Liver (tissue), 3 donors: ENCODE data around the gene MPC1.

Experiments
- EGR1 ChIP-seq, 2 donors: IDR thresholded peaks; 2 replicates each; pipeline ENCODE4 v1.6.1; 2016 to 2018; ENCODE audit warnings: antibody characterized with exemption in 2 of 2, low read depth in 2 of 2
- GABPA ChIP-seq, 2 donors: IDR thresholded peaks in 1 of 2; conservative IDR thresholded peaks in 1 of 2; 2 replicates each; pipeline ENCODE4 v1.6.1; 2016; ENCODE audit warnings: antibody characterized with exemption in 2 of 2, mild to moderate bottlenecking in 1 of 2, moderate library complexity in 1 of 2
- JUND ChIP-seq, 2 donors: IDR thresholded peaks; 2 replicates each; pipeline ENCODE4 v1.6.1; 2016; ENCODE audit warnings: antibody characterized with exemption in 2 of 2
- NR2F2 ChIP-seq: IDR thresholded peaks from 2 replicates; pipeline ENCODE4 v1.6.1; 2016; ENCODE audit warnings: antibody characterized with exemption
- RAD21 ChIP-seq, 2 donors: IDR thresholded peaks; 2 replicates each; pipeline ENCODE4 v1.6.1; 2016; ENCODE audit warnings: antibody characterized with exemption in 2 of 2, mild to moderate bottlenecking in 2 of 2
- SP1 ChIP-seq: IDR thresholded peaks from 2 replicates; pipeline ENCODE4 v1.6.1; 2018; ENCODE audit warnings: antibody characterized with exemption, mild to moderate bottlenecking
- TAF1 ChIP-seq: conservative IDR thresholded peaks from 2 replicates; pipeline ENCODE4 v1.6.1; 2016; ENCODE audit warnings: antibody characterized with exemption, mild to moderate bottlenecking
- TF ChIP-seq, protein P1 (sequence below): fragments of 150-350 bp; IDR thresholded peaks from 2 replicates; pipeline ENCODE4 v1.5.1; 2017; ENCODE audit warnings: improper control_type of control experiment, low read depth, low read length; ENCODE audit not compliant: missing input control
- TF ChIP-seq, protein P2 (sequence below): IDR thresholded peaks from 2 replicates; pipeline ENCODE4 v1.6.1; 2016; ENCODE audit warnings: antibody characterized with exemption
- TF ChIP-seq, protein P3 (sequence below): IDR thresholded peaks from 2 replicates; pipeline ENCODE4 v1.6.1; 2016; ENCODE audit warnings: antibody characterized with exemption, mild to moderate bottlenecking
- TF ChIP-seq, protein P4 (sequence below): IDR thresholded peaks from 2 replicates; pipeline ENCODE4 v1.6.1; 2016; ENCODE audit warnings: antibody characterized with exemption
- donor health status: healthy.
- donor health status: healthy.

DNA sequence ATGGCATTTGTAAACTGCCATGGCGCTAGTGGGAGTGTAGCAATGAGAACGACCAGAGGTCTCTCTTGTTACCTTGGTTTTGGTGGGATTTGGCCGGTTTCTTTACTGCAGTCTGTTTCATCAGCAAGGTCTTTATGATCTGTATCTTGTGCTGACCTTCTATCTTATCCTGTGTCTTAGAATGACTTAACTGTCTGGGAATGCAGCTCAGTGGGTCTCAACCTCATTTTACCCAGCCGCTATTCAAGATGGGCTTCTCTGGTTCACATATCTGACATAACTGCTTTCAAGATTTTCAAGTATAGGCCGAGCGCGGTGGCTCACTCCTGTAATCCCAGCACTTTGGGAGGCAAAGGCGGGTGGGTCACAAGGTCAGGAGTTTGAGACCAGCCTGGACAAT lies 38.5 kb downstream of the MPC1 start:
- TF ChIP-seq, protein P1, sequence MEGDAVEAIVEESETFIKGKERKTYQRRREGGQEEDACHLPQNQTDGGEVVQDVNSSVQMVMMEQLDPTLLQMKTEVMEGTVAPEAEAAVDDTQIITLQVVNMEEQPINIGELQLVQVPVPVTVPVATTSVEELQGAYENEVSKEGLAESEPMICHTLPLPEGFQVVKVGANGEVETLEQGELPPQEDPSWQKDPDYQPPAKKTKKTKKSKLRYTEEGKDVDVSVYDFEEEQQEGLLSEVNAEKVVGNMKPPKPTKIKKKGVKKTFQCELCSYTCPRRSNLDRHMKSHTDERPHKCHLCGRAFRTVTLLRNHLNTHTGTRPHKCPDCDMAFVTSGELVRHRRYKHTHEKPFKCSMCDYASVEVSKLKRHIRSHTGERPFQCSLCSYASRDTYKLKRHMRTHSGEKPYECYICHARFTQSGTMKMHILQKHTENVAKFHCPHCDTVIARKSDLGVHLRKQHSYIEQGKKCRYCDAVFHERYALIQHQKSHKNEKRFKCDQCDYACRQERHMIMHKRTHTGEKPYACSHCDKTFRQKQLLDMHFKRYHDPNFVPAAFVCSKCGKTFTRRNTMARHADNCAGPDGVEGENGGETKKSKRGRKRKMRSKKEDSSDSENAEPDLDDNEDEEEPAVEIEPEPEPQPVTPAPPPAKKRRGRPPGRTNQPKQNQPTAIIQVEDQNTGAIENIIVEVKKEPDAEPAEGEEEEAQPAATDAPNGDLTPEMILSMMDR = no peak
- TF ChIP-seq EGR1 (IDR thresholded peaks at IDR 0.05; ENCODE audit: low read depth in 2 of 2) = no peak
- no peak for TF ChIP-seq TAF1
- TF ChIP-seq NR2F2 = no peak
- no peak for TF ChIP-seq RAD21 (IDR thresholded peaks at IDR 0.05)
- TF ChIP-seq, protein P2, sequence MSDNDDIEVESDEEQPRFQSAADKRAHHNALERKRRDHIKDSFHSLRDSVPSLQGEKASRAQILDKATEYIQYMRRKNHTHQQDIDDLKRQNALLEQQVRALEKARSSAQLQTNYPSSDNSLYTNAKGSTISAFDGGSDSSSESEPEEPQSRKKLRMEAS = no peak
- no peak for TF ChIP-seq GABPA (IDR thresholded peaks at IDR 0.05 in 1 of 2, conservative IDR thresholded peaks at IDR 0.05 in 1 of 2)
- TF ChIP-seq, protein P3, sequence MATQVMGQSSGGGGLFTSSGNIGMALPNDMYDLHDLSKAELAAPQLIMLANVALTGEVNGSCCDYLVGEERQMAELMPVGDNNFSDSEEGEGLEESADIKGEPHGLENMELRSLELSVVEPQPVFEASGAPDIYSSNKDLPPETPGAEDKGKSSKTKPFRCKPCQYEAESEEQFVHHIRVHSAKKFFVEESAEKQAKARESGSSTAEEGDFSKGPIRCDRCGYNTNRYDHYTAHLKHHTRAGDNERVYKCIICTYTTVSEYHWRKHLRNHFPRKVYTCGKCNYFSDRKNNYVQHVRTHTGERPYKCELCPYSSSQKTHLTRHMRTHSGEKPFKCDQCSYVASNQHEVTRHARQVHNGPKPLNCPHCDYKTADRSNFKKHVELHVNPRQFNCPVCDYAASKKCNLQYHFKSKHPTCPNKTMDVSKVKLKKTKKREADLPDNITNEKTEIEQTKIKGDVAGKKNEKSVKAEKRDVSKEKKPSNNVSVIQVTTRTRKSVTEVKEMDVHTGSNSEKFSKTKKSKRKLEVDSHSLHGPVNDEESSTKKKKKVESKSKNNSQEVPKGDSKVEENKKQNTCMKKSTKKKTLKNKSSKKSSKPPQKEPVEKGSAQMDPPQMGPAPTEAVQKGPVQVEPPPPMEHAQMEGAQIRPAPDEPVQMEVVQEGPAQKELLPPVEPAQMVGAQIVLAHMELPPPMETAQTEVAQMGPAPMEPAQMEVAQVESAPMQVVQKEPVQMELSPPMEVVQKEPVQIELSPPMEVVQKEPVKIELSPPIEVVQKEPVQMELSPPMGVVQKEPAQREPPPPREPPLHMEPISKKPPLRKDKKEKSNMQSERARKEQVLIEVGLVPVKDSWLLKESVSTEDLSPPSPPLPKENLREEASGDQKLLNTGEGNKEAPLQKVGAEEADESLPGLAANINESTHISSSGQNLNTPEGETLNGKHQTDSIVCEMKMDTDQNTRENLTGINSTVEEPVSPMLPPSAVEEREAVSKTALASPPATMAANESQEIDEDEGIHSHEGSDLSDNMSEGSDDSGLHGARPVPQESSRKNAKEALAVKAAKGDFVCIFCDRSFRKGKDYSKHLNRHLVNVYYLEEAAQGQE = no peak
- no peak for TF ChIP-seq JUND (IDR thresholded peaks at IDR 0.05)
- TF ChIP-seq, protein P4, sequence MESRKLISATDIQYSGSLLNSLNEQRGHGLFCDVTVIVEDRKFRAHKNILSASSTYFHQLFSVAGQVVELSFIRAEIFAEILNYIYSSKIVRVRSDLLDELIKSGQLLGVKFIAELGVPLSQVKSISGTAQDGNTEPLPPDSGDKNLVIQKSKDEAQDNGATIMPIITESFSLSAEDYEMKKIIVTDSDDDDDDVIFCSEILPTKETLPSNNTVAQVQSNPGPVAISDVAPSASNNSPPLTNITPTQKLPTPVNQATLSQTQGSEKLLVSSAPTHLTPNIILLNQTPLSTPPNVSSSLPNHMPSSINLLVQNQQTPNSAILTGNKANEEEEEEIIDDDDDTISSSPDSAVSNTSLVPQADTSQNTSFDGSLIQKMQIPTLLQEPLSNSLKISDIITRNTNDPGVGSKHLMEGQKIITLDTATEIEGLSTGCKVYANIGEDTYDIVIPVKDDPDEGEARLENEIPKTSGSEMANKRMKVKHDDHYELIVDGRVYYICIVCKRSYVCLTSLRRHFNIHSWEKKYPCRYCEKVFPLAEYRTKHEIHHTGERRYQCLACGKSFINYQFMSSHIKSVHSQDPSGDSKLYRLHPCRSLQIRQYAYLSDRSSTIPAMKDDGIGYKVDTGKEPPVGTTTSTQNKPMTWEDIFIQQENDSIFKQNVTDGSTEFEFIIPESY = no peak
- TF ChIP-seq SP1 = no peak
